H1 (cell line): ENCODE data around the gene CRACDL. TPM values are rescaled to one million over a fixed set of nuclear protein-coding genes. Genes with fewer than 3 reads are reported as not detected.

Experiments
- CTCF ChIA-PET: fragments of 300-600 bp; sonication (Branson Sonifier 250); formaldehyde crosslinking; loops from one replicate; lab custom pipeline; 2021; ENCODE audit not compliant: partially characterized antibody; lab: Charles Lee
- POLR2A ChIA-PET: fragments of 300-600 bp; sonication (Branson Sonifier 250); formaldehyde crosslinking; loops from one replicate; lab custom pipeline; 2021; ENCODE audit warnings: inconsistent platforms; ENCODE audit not compliant: partially characterized antibody; lab: Charles Lee
- DNase-seq, 2 experiments: peaks; one replicate each; pipeline versions ENCODE4 v3.0.0 to v3.0.0-alpha.2; 2010 to 2022; ENCODE audit warnings: low spot score in 2 of 2, low read depth in 1 of 2, mixed read lengths in 1 of 2
- FAIRE-seq: peaks from 2 replicates; lab custom pipeline; 2011; peaks lifted over from hg19 to GRCh38; lab: Jason Lieb, UNC
- H2AFZ ChIP-seq: 2 replicates; pipeline ENCODE4 v1.8.1; 2012; ENCODE audit warnings: low read length, inconsistent platforms
- H2AK5ac ChIP-seq: 2 replicates; pipeline ENCODE4 v1.6.1; 2013; ENCODE audit warnings: low read depth, low read length
- H2BK120ac ChIP-seq: replicated peaks from 2 replicates; pipeline ENCODE3; 2013; ENCODE audit warnings: low read depth, low read length, inconsistent platforms
- H2BK12ac ChIP-seq: 2 replicates; pipeline ENCODE4 v1.6.1; 2013; ENCODE audit warnings: low read depth, low read length
- H2BK15ac ChIP-seq: 2 replicates; pipeline ENCODE4 v1.6.1; 2013; ENCODE audit warnings: low read length
- H2BK20ac ChIP-seq: 2 replicates; pipeline ENCODE4 v1.6.1; 2013; ENCODE audit warnings: low read length
- H2BK5ac ChIP-seq: 2 replicates; pipeline ENCODE4 v1.6.1; 2013; ENCODE audit warnings: low read depth, low read length
- H3K14ac ChIP-seq: 2 replicates; pipeline ENCODE4 v1.6.1; 2013; ENCODE audit warnings: inconsistent platforms; ENCODE audit not compliant: insufficient read length
- H3K18ac ChIP-seq: 2 replicates; pipeline ENCODE4 v1.6.1; 2013; ENCODE audit warnings: low read length; ENCODE audit errors: extremely low read depth
- H3K23ac ChIP-seq: 2 replicates; pipeline ENCODE4 v1.6.1; 2013; ENCODE audit warnings: inconsistent platforms; ENCODE audit not compliant: insufficient read length
- H3K23me2 ChIP-seq: 2 replicates; pipeline ENCODE4 v1.6.1; 2013; ENCODE audit warnings: low read depth, low read length
- H3K27ac ChIP-seq: 2 replicates; pipeline ENCODE4 v1.6.1; 2011; ENCODE audit warnings: low read depth, low read length, inconsistent platforms
- H3K27me3 ChIP-seq, 4 experiments: replicated peaks in 1 of 4; 1 replicate in 1 of 4; 2 replicates in 3 of 4; pipeline versions ENCODE4 v1.6.1 to v1.8.1; 2011 to 2013; ENCODE audit warnings: low read length in 3 of 4, mild to moderate bottlenecking in 3 of 4, inconsistent platforms in 2 of 4, mixed read lengths in 2 of 4, moderate library complexity in 1 of 4; ENCODE audit not compliant: control insufficient read depth in 3 of 4, insufficient read depth in 3 of 4; ENCODE audit errors: extremely low read depth in 1 of 4
- H3K36me3 ChIP-seq, 4 experiments: 2 replicates each; pipeline versions ENCODE4 v1.6.1 to v1.8.1; 2011 to 2013; ENCODE audit warnings: mild to moderate bottlenecking in 4 of 4, low read length in 3 of 4, moderate library complexity in 2 of 4, control low read depth in 1 of 4, inconsistent platforms in 1 of 4; ENCODE audit not compliant: insufficient read depth in 4 of 4, control insufficient read depth in 2 of 4
- H3K4ac ChIP-seq: replicated peaks from 2 replicates; pipeline ENCODE3; 2013; ENCODE audit warnings: low read length, low read depth, mixed read lengths, inconsistent platforms; ENCODE audit not compliant: insufficient read length
- H3K4me1 ChIP-seq, 4 experiments: replicated peaks in 1 of 4; 1 replicate in 1 of 4; 2 replicates in 3 of 4; pipeline versions ENCODE4 v1.6.1 to v1.8.1; 2011 to 2013; ENCODE audit warnings: low read length in 3 of 4, inconsistent platforms in 2 of 4, mixed read lengths in 1 of 4; ENCODE audit not compliant: insufficient read depth in 4 of 4, control insufficient read depth in 3 of 4
- H3K4me2 ChIP-seq, 2 experiments: 2 replicates each; pipeline versions ENCODE4 v1.6.1 to v1.8.1; 2011 to 2013; ENCODE audit warnings: low read depth in 2 of 2, low read length in 2 of 2, control low read depth in 1 of 2, inconsistent platforms in 1 of 2, mild to moderate bottlenecking in 1 of 2; ENCODE audit not compliant: insufficient read depth in 1 of 2
- H3K4me3 ChIP-seq, 4 experiments: fragments of 200-600, 300-600 bp in 1 of 4; sonication (generic), shearing (Covaris generic), sonication (Bioruptor Twin) in 1 of 4; 2 replicates each; pipeline versions ENCODE4 v1.5.1 to v1.8.1; 2011 to 2016; ENCODE audit warnings: low read length in 4 of 4, low read depth in 3 of 4, control low read depth in 2 of 4, inconsistent platforms in 2 of 4, mild to moderate bottlenecking in 2 of 4, mixed read lengths in 1 of 4, moderate library complexity in 1 of 4; ENCODE audit not compliant: insufficient read depth in 2 of 4; ENCODE audit errors: extremely low read depth in 1 of 4
- H3K56ac ChIP-seq: replicated peaks from 2 replicates; pipeline ENCODE3; 2013; ENCODE audit warnings: low read depth, mild to moderate bottlenecking, mixed read lengths, low read length, inconsistent platforms; ENCODE audit not compliant: insufficient read length
- H3K79me1 ChIP-seq: 2 replicates; pipeline ENCODE4 v1.6.1; 2013; ENCODE audit warnings: low read depth, low read length, control low read depth
- H3K79me2 ChIP-seq, 2 experiments: 2 replicates each; pipeline versions ENCODE4 v1.6.1 to v1.8.1; 2012 to 2013; ENCODE audit warnings: low read length in 2 of 2, mild to moderate bottlenecking in 2 of 2, inconsistent platforms in 1 of 2; ENCODE audit not compliant: insufficient read depth in 2 of 2, control insufficient read depth in 1 of 2
- H3K9ac ChIP-seq, 4 experiments: replicated peaks in 1 of 4; 1 replicate in 1 of 4; 2 replicates in 3 of 4; pipeline versions ENCODE4 v1.6.1 to v1.8.1; 2011 to 2013; ENCODE audit warnings: low read depth in 3 of 4, low read length in 3 of 4, control low read depth in 2 of 4, mild to moderate bottlenecking in 2 of 4, moderate library complexity in 2 of 4, inconsistent platforms in 1 of 4; ENCODE audit errors: extremely low read depth in 1 of 4
- H3K9me3 ChIP-seq, 2 experiments: 2 replicates each; pipeline versions ENCODE4 v1.6.1 to v1.8.1; 2012 to 2013; ENCODE audit warnings: mild to moderate bottlenecking in 2 of 2, moderate library complexity in 2 of 2, control low read depth in 1 of 2, inconsistent platforms in 1 of 2, low read depth in 1 of 2, low read length in 1 of 2, mixed read lengths in 1 of 2; ENCODE audit not compliant: insufficient read depth in 2 of 2
- H4K20me1 ChIP-seq, 2 experiments: replicated peaks in 1 of 2; 2 replicates each; pipeline versions ENCODE3 to v1.8.1; 2011 to 2013; ENCODE audit warnings: inconsistent platforms in 2 of 2, low read length in 2 of 2, mild to moderate bottlenecking in 1 of 2; ENCODE audit not compliant: insufficient read depth in 2 of 2, control insufficient read depth in 1 of 2
- H4K5ac ChIP-seq: 2 replicates; pipeline ENCODE4 v1.6.1; 2013; ENCODE audit warnings: low read length, low read depth, mixed read lengths, inconsistent platforms; ENCODE audit not compliant: insufficient read length
- H4K8ac ChIP-seq: 2 replicates; pipeline ENCODE4 v1.8.0; 2013; ENCODE audit warnings: mild to moderate bottlenecking, moderate library complexity, low read length, inconsistent platforms; ENCODE audit not compliant: insufficient read depth; ENCODE audit errors: extremely low read depth
- H4K91ac ChIP-seq: replicated peaks from 2 replicates; pipeline ENCODE3; 2013; ENCODE audit warnings: low read length, mixed read lengths, inconsistent platforms; ENCODE audit not compliant: insufficient read length
- ASH2L ChIP-seq: fragments of 200-600, 300-600 bp; sonication (generic); IDR thresholded peaks from one replicate; pipeline ENCODE4 v1.7.1; 2017; ENCODE audit warnings: low read length
- E2F6 ChIP-seq: IDR thresholded peaks from 2 replicates; pipeline ENCODE4 v1.6.1; 2012; ENCODE audit warnings: inconsistent platforms
- EZH2 ChIP-seq: fragments of 200-600 bp; sonication (generic); IDR thresholded peaks from 2 replicates; pipeline ENCODE4 v1.7.1; 2012; ENCODE audit warnings: low read depth, mild to moderate bottlenecking, moderate library complexity, low read length, inconsistent platforms; ENCODE audit not compliant: severe bottlenecking
- KDM4A ChIP-seq: IDR thresholded peaks from one replicate; pipeline ENCODE4 v1.7.1; 2012; ENCODE audit warnings: low read depth, mild to moderate bottlenecking, moderate library complexity, low read length, inconsistent platforms; ENCODE audit not compliant: severe bottlenecking
- RAD21 ChIP-seq, 2 experiments: IDR thresholded peaks in 1 of 2; conservative IDR thresholded peaks in 1 of 2; 2 replicates each; pipeline ENCODE4 v1.6.1; 2011; ENCODE audit warnings: low read depth in 2 of 2, low read length in 2 of 2, improper control_type of control experiment in 1 of 2, inconsistent platforms in 1 of 2, mild to moderate bottlenecking in 1 of 2, moderate library complexity in 1 of 2
- SUZ12 ChIP-seq: fragments of 200-600 bp; sonication (generic); IDR thresholded peaks from 2 replicates; pipeline ENCODE4 v1.6.1; 2012; ENCODE audit warnings: mild to moderate bottlenecking, inconsistent platforms, low read length, moderate library complexity, mixed read lengths
- ZNF274 ChIP-seq: IDR thresholded peaks from 2 replicates; pipeline ENCODE4 v1.7.0; 2012; ENCODE audit warnings: low read length, borderline replicate concordance; ENCODE audit errors: extremely low read depth
- WGBS, 2 experiments: shearing (Covaris generic) in 1 of 2; methylation state at CpG; one replicate each; pipeline versions ENCODE4 v1.1.6 to v1.1.7; 2013 to 2015; ENCODE audit warnings: low lambda C conversion rate in 2 of 2, mixed read lengths in 2 of 2, inconsistent platforms in 1 of 2, low coverage in 1 of 2, missing lambda C conversion rate in 1 of 2; ENCODE audit not compliant: insufficient replicate concordance in 2 of 2, insufficient coverage in 1 of 2, insufficient read length in 1 of 2; ENCODE audit errors: extremely low coverage in 1 of 2, missing lambda C conversion rate in 1 of 2; 5-methylcytosine and 5-hydroxymethylcytosine counted together
- polyA plus RNA-seq, 7 experiments: library from polyadenylated mRNA; depleted of rRNA in 3 of 7; stranded (reverse) in 5 of 7; unstranded in 2 of 7; fragments of >200 nt in 5 of 7; fragments of 200-250 nt in 2 of 7; gene quantifications; 1 replicate in 5 of 7; 2 replicates in 1 of 7; 4 replicates in 1 of 7; pipeline versions ENCODE4 v1.2.1 to v1.2.3, GENCODE V29; 2011 to 2013; ENCODE audit warnings: missing spikeins in 2 of 7, mixed read lengths in 2 of 7
- total RNA-seq: library from RNA; stranded (reverse); fragmentation: NEBNext Ultra II Directional; extraction: Animal tissue kit (Norgen Biotek cat#: 25700); gene quantifications from 2 replicates; pipeline ENCODE4 v1.2.1, GENCODE V29; 2021

CRACDL gene
- total and polyA plus RNA-seq, 2 of the 8 experiments (the other 6 are each of a cell fraction or from before 2014, with no cell fraction given) = 0.07 to 0.38 TPM

- no peak overlapping the region for H2AFZ ChIP-seq
- H3K4me3 ChIP-seq = no peak overlapping the region
- DNase-seq (no peak), FAIRE-seq (no peak)
- no peak overlapping the region for H3K27ac ChIP-seq
- no peak overlapping the region for H2BK120ac ChIP-seq
- H2AK5ac ChIP-seq = no peak overlapping the region
- TF ChIP-seq ASH2L (no peak), RAD21 (IDR thresholded peaks at IDR 0.05 in 1 of 2, conservative IDR thresholded peaks at IDR 0.05 in 1 of 2; ENCODE audit: low read depth in 2 of 2, low read length in 2 of 2) (no peak), SUZ12 (no peak), E2F6 (no peak), EZH2 (no peak), ZNF274 (no peak), KDM4A (no peak)
- WGBS, 2 experiments = 75% methylated on average over 7 of the region's 7 CpGs; no CpG with 5 or more reads in 1 of the 2 experiments
- H3K36me3 ChIP-seq = no peaks in the 10 kb centered on the region
- no peaks in the 10 kb centered on the region for H3K9me3 ChIP-seq
- no peaks in the 10 kb centered on the region for H3K79me1 ChIP-seq
- POLR2A ChIA-PET = no interaction called here
- H4K91ac ChIP-seq = no peak overlapping the region
- no peaks in the 10 kb centered on the region for H3K79me2 ChIP-seq
- H3K4me1 ChIP-seq = peaks cover 0 to 2% (median 0%) of the 10 kb centered on the region in 4 experiments; a peak in 1 of 7 replicates
- no peaks in the 10 kb centered on the region for H4K20me1 ChIP-seq
- H2BK20ac ChIP-seq = no peak overlapping the region
- no peak overlapping the region for H3K4me2 ChIP-seq
- no peak overlapping the region for H3K4ac ChIP-seq
- H3K9ac ChIP-seq = no peak overlapping the region; a peak in 1 of 7 replicates
- H2BK12ac ChIP-seq = no peak overlapping the region
- no peak overlapping the region for H2BK15ac ChIP-seq
- no peak overlapping the region for H3K14ac ChIP-seq
- no peaks in the 10 kb centered on the region for H3K23me2 ChIP-seq
- no peak overlapping the region for H3K56ac ChIP-seq
- no peak overlapping the region for H2BK5ac ChIP-seq
- CTCF ChIA-PET = interaction anchor here (0.5 to 2.6 kb wide), 7 partner anchors 10 to 254 kb away, joined by 3 to 14 read pairs (median 4); no protein-coding TSS in a partner anchor
- H3K18ac ChIP-seq = no peak overlapping the region
- no peak overlapping the region for H3K23ac ChIP-seq
- no peak overlapping the region for H4K8ac ChIP-seq
- H4K5ac ChIP-seq = no peak overlapping the region
- H3K27me3 ChIP-seq = no peaks in the 10 kb centered on the region; a peak in 1 of 7 replicates
Measured at GRCh38 chr2:98833172-98833916, 102.7 kb downstream of the CRACDL start.
